SU-DHL-6 (cell line): ENCODE data around the gene RBMS3.

Experiments
- H2AFZ ChIP-seq: fragments of 200-600 bp; sonication (generic); 2 replicates; pipeline ENCODE4 v1.6.1; 2014; ENCODE audit warnings: low read depth, mild to moderate bottlenecking, moderate library complexity, mixed read lengths, antibody characterized with exemption, low read length; ENCODE audit not compliant: severe bottlenecking
- H3F3A ChIP-seq: fragments of 200-600 bp; shearing (Covaris generic); 2 replicates; pipeline ENCODE4 v1.6.0; 2016; ENCODE audit warnings: antibody characterized with exemption, mild to moderate bottlenecking; ENCODE audit not compliant: insufficient read depth
- H3K27ac ChIP-seq: fragments of 200-600 bp; sonication (generic); 2 replicates; pipeline ENCODE4 v1.5.1; 2016; ENCODE audit warnings: low read depth, mild to moderate bottlenecking, low read length, moderate library complexity, mixed read lengths
- H3K27me3 ChIP-seq: fragments of 200-600 bp; sonication (generic), shearing (Covaris generic); 2 replicates; pipeline ENCODE4 v1.6.0; 2014; ENCODE audit warnings: mild to moderate bottlenecking, low read length
- H3K36me3 ChIP-seq: fragments of 200-600 bp; sonication (generic); 2 replicates; pipeline ENCODE4 v1.6.1; 2014; ENCODE audit warnings: mild to moderate bottlenecking, low read length, mixed read lengths
- H3K4me2 ChIP-seq: fragments of 300-600, 200-600 bp; shearing (Covaris generic), sonication (generic); 2 replicates; pipeline ENCODE4 v1.6.0; 2014; ENCODE audit warnings: low read length, low read depth, mild to moderate bottlenecking; ENCODE audit not compliant: poor library complexity, severe bottlenecking
- H3K4me3 ChIP-seq: fragments of 200-600 bp; sonication (generic); 2 replicates; pipeline ENCODE4 v1.5.1; 2014; ENCODE audit warnings: antibody characterized with exemption, low read length, mild to moderate bottlenecking, mixed read lengths; ENCODE audit not compliant: insufficient read depth, poor library complexity, severe bottlenecking
- H3K79me2 ChIP-seq: fragments of 200-600 bp; sonication (generic); 2 replicates; pipeline ENCODE4 v1.6.1; 2014; ENCODE audit warnings: mild to moderate bottlenecking, low read length, moderate library complexity; ENCODE audit not compliant: insufficient read depth
- H3K9ac ChIP-seq: fragments of 200-600 bp; sonication (generic); 2 replicates; pipeline ENCODE4 v1.7.0; 2014; ENCODE audit warnings: mild to moderate bottlenecking, low read length
- H3K9me2 ChIP-seq: fragments of 200-600 bp; sonication (generic); replicated peaks from 2 replicates; pipeline ENCODE4 v1.6.1; 2014; ENCODE audit warnings: low read length; ENCODE audit not compliant: insufficient read depth
- H3K9me3 ChIP-seq: fragments of 200-600 bp; sonication (generic); 2 replicates; pipeline ENCODE4 v1.6.1; 2014; ENCODE audit warnings: low read length, mixed read lengths; ENCODE audit not compliant: insufficient read depth
- H4K20me1 ChIP-seq: fragments of 200-600 bp; sonication (generic); 2 replicates; pipeline ENCODE4 v1.6.1; 2014; ENCODE audit warnings: low read depth, mild to moderate bottlenecking, antibody characterized with exemption, low read length, moderate library complexity, mixed read lengths
- EZH2phosphoT487 ChIP-seq: fragments of 200-600 bp; sonication (generic), shearing (Covaris generic); conservative IDR thresholded peaks from 2 replicates; pipeline ENCODE4 v1.6.1; 2018; ENCODE audit warnings: mild to moderate bottlenecking, antibody characterized with exemption, low read length, moderate library complexity, mixed read lengths
- TF ChIP-seq, protein P1 (sequence below): fragments of 200-600 bp; sonication (generic); IDR thresholded peaks from one replicate; pipeline ENCODE4 v1.5.1; 2017; ENCODE audit warnings: antibody characterized with exemption, mild to moderate bottlenecking, low read length, moderate library complexity; ENCODE audit not compliant: insufficient read depth, poor library complexity, severe bottlenecking

Gene RBMS3

GRCh38 chr3:29527246-29527645 is 246.4 kb downstream of the RBMS3 start:
- Histone ChIP-seq H3K9me3 (no peaks in the 10 kb centered on the region), H3F3A (no peaks in the 10 kb centered on the region), H3K9me2 (no peaks in the 10 kb centered on the region), H4K20me1 (no peaks in the 10 kb centered on the region), H3K36me3 (no peaks in the 10 kb centered on the region), H3K27me3 (no peaks in the 10 kb centered on the region), H3K4me3 (no peak overlapping the region), H3K79me2 (no peaks in the 10 kb centered on the region), H3K9ac (no peak overlapping the region), H3K4me2 (no peak overlapping the region), H3K27ac (no peak overlapping the region), H2AFZ (no peak overlapping the region)
- TF ChIP-seq, protein P1, sequence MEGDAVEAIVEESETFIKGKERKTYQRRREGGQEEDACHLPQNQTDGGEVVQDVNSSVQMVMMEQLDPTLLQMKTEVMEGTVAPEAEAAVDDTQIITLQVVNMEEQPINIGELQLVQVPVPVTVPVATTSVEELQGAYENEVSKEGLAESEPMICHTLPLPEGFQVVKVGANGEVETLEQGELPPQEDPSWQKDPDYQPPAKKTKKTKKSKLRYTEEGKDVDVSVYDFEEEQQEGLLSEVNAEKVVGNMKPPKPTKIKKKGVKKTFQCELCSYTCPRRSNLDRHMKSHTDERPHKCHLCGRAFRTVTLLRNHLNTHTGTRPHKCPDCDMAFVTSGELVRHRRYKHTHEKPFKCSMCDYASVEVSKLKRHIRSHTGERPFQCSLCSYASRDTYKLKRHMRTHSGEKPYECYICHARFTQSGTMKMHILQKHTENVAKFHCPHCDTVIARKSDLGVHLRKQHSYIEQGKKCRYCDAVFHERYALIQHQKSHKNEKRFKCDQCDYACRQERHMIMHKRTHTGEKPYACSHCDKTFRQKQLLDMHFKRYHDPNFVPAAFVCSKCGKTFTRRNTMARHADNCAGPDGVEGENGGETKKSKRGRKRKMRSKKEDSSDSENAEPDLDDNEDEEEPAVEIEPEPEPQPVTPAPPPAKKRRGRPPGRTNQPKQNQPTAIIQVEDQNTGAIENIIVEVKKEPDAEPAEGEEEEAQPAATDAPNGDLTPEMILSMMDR: no peak
- TF ChIP-seq EZH2phosphoT487: no peak

DNA sequence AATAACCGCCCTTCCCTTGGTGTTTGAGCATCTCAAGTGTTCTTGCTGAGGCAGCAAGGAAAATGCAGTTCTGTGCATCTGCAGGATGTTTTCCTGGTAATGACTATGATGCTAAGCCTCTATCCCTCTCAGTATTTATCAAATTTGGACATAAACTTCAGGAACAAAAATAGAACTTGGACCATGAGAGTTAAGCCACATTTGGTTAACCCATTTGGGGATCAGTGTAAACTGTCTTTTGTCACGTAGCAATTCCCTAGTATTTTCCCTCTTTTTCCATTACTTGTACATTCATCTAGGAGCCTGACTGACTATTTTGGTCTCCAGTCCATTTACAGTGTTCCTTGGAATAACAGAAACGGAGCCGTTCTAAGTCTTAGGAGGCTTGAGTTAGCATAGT is 250.8 kb downstream of the RBMS3 start:
- no peak for TF ChIP-seq EZH2phosphoT487
- TF ChIP-seq, protein P1: no peak
- H3K27ac ChIP-seq: no peak overlapping the region
- no peak overlapping the region for H3K9ac ChIP-seq
- no peaks in the 10 kb centered on the region for H3K27me3 ChIP-seq
- no peaks in the 10 kb centered on the region for H3F3A ChIP-seq
- no peak overlapping the region for H3K4me3 ChIP-seq
- no peaks in the 10 kb centered on the region for H4K20me1 ChIP-seq
- H3K4me2 ChIP-seq: no peak overlapping the region
- no peak overlapping the region for H2AFZ ChIP-seq
- H3K9me2 ChIP-seq: no peaks in the 10 kb centered on the region
- no peaks in the 10 kb centered on the region for H3K9me3 ChIP-seq
- no peaks in the 10 kb centered on the region for H3K79me2 ChIP-seq
- H3K36me3 ChIP-seq: no peaks in the 10 kb centered on the region

DNA sequence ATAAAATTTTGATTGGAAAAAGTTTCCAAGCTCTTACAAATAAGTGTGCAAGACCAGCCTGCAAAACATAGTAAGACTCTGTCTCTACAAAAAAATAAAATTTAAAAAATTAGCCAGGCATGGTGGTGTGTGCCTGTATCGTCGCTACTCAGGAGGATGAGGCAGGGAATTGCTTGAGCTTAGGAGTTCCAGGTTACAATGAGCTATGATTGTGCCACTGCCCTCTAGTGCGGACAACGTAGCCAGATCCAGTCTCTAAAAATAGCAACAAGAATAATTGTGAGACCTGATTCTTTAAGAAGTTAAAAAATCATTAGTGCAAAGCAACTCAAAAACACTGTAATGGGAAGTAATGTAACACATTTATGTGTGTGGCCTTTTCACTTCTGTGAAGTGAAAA is 251.6 kb downstream of the RBMS3 start:
- no peak overlapping the region for H3K27ac ChIP-seq
- H3K4me2 ChIP-seq: no peak overlapping the region
- no peaks in the 10 kb centered on the region for H4K20me1 ChIP-seq
- H3K9ac ChIP-seq: no peak overlapping the region
- H3K36me3 ChIP-seq: no peaks in the 10 kb centered on the region
- H3K4me3 ChIP-seq: no peak overlapping the region
- no peaks in the 10 kb centered on the region for H3K9me2 ChIP-seq
- H3F3A ChIP-seq: no peaks in the 10 kb centered on the region
- H3K9me3 ChIP-seq: no peaks in the 10 kb centered on the region
- TF ChIP-seq EZH2phosphoT487: no peak
- TF ChIP-seq, protein P1: no peak
- H3K79me2 ChIP-seq: no peaks in the 10 kb centered on the region
- no peaks in the 10 kb centered on the region for H3K27me3 ChIP-seq
- no peak overlapping the region for H2AFZ ChIP-seq

DNA sequence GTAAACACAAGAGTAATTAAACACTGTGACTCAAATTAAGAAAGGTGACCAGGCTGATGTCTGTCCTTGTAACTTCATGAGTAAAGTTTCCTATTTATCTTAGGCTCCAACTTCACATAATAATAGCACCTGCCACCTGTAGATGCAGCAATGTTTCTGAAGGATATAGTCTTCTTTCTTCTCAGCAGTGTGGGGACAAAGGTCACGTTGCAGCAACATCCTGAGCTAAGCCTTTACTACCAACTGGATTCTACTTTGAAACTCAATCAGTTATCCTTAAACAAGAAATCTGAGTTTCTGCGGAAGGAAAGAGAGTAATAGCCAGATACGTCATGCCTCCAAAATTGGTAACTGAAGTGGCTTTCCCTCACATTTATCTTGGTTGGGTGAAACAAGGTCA is 253.1 kb downstream of the RBMS3 start:
- Histone ChIP-seq H3K79me2 (no peaks in the 10 kb centered on the region), H3K9me3 (no peaks in the 10 kb centered on the region), H3K9me2 (no peaks in the 10 kb centered on the region), H3K9ac (no peak overlapping the region), H3K27ac (no peak overlapping the region), H3K36me3 (no peaks in the 10 kb centered on the region), H3K27me3 (no peaks in the 10 kb centered on the region), H3F3A (no peaks in the 10 kb centered on the region), H3K4me3 (no peak overlapping the region), H2AFZ (no peak overlapping the region), H3K4me2 (no peak overlapping the region), H4K20me1 (no peaks in the 10 kb centered on the region)
- TF ChIP-seq EZH2phosphoT487: no peak
- TF ChIP-seq, protein P1: no peak
